ENCODE results near the gene MAN2B2.

The MAN2B2 gene

GRCh38 chr4:6535706-6536105 is 39.3 kb upstream of the MAN2B2 start:
- TF ChIP-seq POLR2A (IDR thresholded peaks at IDR 0.05; ENCODE audit: low read length) (no peak), GATA1 (IDR thresholded peaks at IDR 0.05; ENCODE audit: low read depth, low read length) (no peak)
- DNase-seq, result no peak

GRCh38 chr4:6538111-6538510 is 36.9 kb upstream of the MAN2B2 start:
- TF ChIP-seq GATA1 (IDR thresholded peaks at IDR 0.05; ENCODE audit: low read depth, low read length), result no peak
- TF ChIP-seq POLR2A (IDR thresholded peaks at IDR 0.05; ENCODE audit: low read length), result no peak

GRCh38 chr4:6538575-6538974 is 36.4 kb upstream of the MAN2B2 start:
- no peak for DNase-seq
- TF ChIP-seq POLR2A (IDR thresholded peaks at IDR 0.05; ENCODE audit: low read length), result no peak
- no peak for TF ChIP-seq GATA1 (IDR thresholded peaks at IDR 0.05; ENCODE audit: low read depth, low read length)

More at GRCh38 chr4:6538111-6538510, 36.9 kb upstream of the MAN2B2 start:
- DNase-seq, result no peak

- DNase-seq, result no peak
- TF ChIP-seq GATA1 (IDR thresholded peaks at IDR 0.05; ENCODE audit: low read depth, low read length), result no peak
- no peak for TF ChIP-seq POLR2A (IDR thresholded peaks at IDR 0.05; ENCODE audit: low read length)
Observed at GRCh38 chr4:6539009-6539764, 35.8 kb upstream of the MAN2B2 start.

- TF ChIP-seq GATA1 (IDR thresholded peaks at IDR 0.05; ENCODE audit: low read depth, low read length) (no peak), POLR2A (IDR thresholded peaks at IDR 0.05; ENCODE audit: low read length) (no peak)
- DNase-seq, result no peak
Observed at GRCh38 chr4:6540879-6541278, 34.1 kb upstream of the MAN2B2 start.

- no peak for TF ChIP-seq GATA1 (IDR thresholded peaks at IDR 0.05; ENCODE audit: low read depth, low read length)
- no peak for DNase-seq
Observed at GRCh38 chr4:6541789-6542188, 33.2 kb upstream of the MAN2B2 start.

- no peak for DNase-seq
- TF ChIP-seq POLR2A (IDR thresholded peaks at IDR 0.05; ENCODE audit: low read length), result no peak
- TF ChIP-seq GATA1 (IDR thresholded peaks at IDR 0.05; ENCODE audit: low read depth, low read length), result no peak
Observed at GRCh38 chr4:6542951-6543350, 32.0 kb upstream of the MAN2B2 start.

- DNase-seq, result no peak
- TF ChIP-seq POLR2A (IDR thresholded peaks at IDR 0.05; ENCODE audit: low read length), result no peak
- no peak for TF ChIP-seq GATA1 (IDR thresholded peaks at IDR 0.05; ENCODE audit: low read depth, low read length)
Observed at GRCh38 chr4:6546091-6546490, 28.9 kb upstream of the MAN2B2 start.

- TF ChIP-seq POLR2A (IDR thresholded peaks at IDR 0.05; ENCODE audit: low read length), result no peak
- DNase-seq, result peak; percentile 82 to 90
Observed at GRCh38 chr4:6546681-6547447, 28.1 kb upstream of the MAN2B2 start.

- TF ChIP-seq GATA1 (IDR thresholded peaks at IDR 0.05; ENCODE audit: low read depth, low read length), result no peak
- no peak for TF ChIP-seq POLR2A (IDR thresholded peaks at IDR 0.05; ENCODE audit: low read length)
- DNase-seq, result peak; percentile 21 to 36
Observed at GRCh38 chr4:6548201-6548881, 26.6 kb upstream of the MAN2B2 start.

GRCh38 chr4:6548882-6549230 is 26.1 kb upstream of the MAN2B2 start:
- DNase-seq, result no peak
- TF ChIP-seq POLR2A (IDR thresholded peaks at IDR 0.05; ENCODE audit: low read length) (no peak), GATA1 (IDR thresholded peaks at IDR 0.05; ENCODE audit: low read depth, low read length) (no peak)

- TF ChIP-seq POLR2A (IDR thresholded peaks at IDR 0.05; ENCODE audit: low read length), result no peak
- TF ChIP-seq GATA1 (IDR thresholded peaks at IDR 0.05; ENCODE audit: low read depth, low read length), result no peak
- no peak for DNase-seq
Observed at GRCh38 chr4:6549445-6549844, 25.5 kb upstream of the MAN2B2 start.

- TF ChIP-seq POLR2A (IDR thresholded peaks at IDR 0.05; ENCODE audit: low read length), result no peak
- no peak for TF ChIP-seq GATA1 (IDR thresholded peaks at IDR 0.05; ENCODE audit: low read depth, low read length)
- DNase-seq, result no peak
Observed at GRCh38 chr4:6549890-6550620, 24.9 kb upstream of the MAN2B2 start.

GRCh38 chr4:6550821-6551220 is 24.2 kb upstream of the MAN2B2 start:
- no peak for DNase-seq
- TF ChIP-seq GATA1 (IDR thresholded peaks at IDR 0.05; ENCODE audit: low read depth, low read length), result no peak
- TF ChIP-seq POLR2A (IDR thresholded peaks at IDR 0.05; ENCODE audit: low read length), result no peak

Measured in erythroblast (primary cell).